VCaP (cell line): ENCODE data around the gene SLC37A2.

Experiments
- H3K27ac ChIP-seq: fragments of 450-650 bp; 2 replicates; pipeline ENCODE4 v1.5.1; 2017
- TF ChIP-seq, protein P1 (sequence below): fragments of 450-650 bp; conservative IDR thresholded peaks from 2 replicates; pipeline ENCODE4 v1.5.1; 2017; ENCODE audit warnings: mild to moderate bottlenecking, moderate library complexity

Gene SLC37A2

GRCh38 chr11:125129316-125129993 lies 66.3 kb downstream of the SLC37A2 start:
- H3K27ac ChIP-seq, result no peak overlapping the region

DNA sequence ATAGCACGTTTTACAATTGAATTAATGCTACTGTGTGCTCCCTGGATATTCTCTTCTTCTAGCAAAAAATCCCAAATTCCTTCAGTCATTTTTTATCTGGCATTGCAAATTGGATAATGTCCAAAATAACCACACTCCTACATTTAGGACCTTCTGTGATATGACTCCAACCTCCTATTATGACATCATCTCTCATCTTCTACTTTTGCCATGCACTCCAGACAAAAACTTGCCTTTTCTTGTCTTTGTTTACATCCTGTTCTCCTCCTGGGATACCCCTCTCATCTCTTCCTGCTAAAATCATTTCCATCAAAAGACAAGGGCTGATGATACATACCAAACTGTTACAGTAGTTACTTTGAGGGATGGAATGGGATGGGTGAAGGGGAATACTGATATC lies 69.0 kb downstream of the SLC37A2 start:
- H3K27ac ChIP-seq, result no peak overlapping the region
- TF ChIP-seq, protein P1, sequence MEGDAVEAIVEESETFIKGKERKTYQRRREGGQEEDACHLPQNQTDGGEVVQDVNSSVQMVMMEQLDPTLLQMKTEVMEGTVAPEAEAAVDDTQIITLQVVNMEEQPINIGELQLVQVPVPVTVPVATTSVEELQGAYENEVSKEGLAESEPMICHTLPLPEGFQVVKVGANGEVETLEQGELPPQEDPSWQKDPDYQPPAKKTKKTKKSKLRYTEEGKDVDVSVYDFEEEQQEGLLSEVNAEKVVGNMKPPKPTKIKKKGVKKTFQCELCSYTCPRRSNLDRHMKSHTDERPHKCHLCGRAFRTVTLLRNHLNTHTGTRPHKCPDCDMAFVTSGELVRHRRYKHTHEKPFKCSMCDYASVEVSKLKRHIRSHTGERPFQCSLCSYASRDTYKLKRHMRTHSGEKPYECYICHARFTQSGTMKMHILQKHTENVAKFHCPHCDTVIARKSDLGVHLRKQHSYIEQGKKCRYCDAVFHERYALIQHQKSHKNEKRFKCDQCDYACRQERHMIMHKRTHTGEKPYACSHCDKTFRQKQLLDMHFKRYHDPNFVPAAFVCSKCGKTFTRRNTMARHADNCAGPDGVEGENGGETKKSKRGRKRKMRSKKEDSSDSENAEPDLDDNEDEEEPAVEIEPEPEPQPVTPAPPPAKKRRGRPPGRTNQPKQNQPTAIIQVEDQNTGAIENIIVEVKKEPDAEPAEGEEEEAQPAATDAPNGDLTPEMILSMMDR, result no peak

More at GRCh38 chr11:125129316-125129993, 66.3 kb downstream of the SLC37A2 start:
- TF ChIP-seq, protein P1, result no peak

GRCh38 chr11:125132596-125132995 lies 69.5 kb downstream of the SLC37A2 start:
- H3K27ac ChIP-seq, result no peak overlapping the region
- TF ChIP-seq, protein P1, result no peak

- TF ChIP-seq, protein P1, result no peak
- no peak overlapping the region for H3K27ac ChIP-seq
These were observed 72.9 kb downstream of the SLC37A2 start for GRCh38 chr11:125136001-125136400.

GRCh38 chr11:125138966-125139365 lies 75.9 kb downstream of the SLC37A2 start:
- no peak overlapping the region for H3K27ac ChIP-seq
- TF ChIP-seq, protein P1, result no peak

GRCh38 chr11:125139778-125140177 lies 76.7 kb downstream of the SLC37A2 start:
- no peak overlapping the region for H3K27ac ChIP-seq
- TF ChIP-seq, protein P1, result no peak
